AG09319 (cell line): Measurements from ENCODE around the gene FOXP1.

Experiments used
- DNase-seq: peaks from one replicate; pipeline ENCODE4 v3.0.0-alpha.2; 2010; ENCODE audit warnings: low read depth; ENCODE audit errors: extremely low read depth
- CTCF ChIP-seq: IDR thresholded peaks from 2 replicates; pipeline ENCODE4 v1.5.1; 2011; ENCODE audit warnings: low read depth, mild to moderate bottlenecking, inconsistent platforms, low read length, moderate library complexity

Gene FOXP1

GRCh38 chr3:71400986-71401451, 182.5 kb downstream of the FOXP1 start:
- TF ChIP-seq CTCF: no peak
- DNase-seq: no peak

- no peak for DNase-seq
- no peak for TF ChIP-seq CTCF
Observed at GRCh38 chr3:71399478-71399877, 184.1 kb downstream of the FOXP1 start.

- no peak for TF ChIP-seq CTCF
Observed at GRCh38 chr3:71398157-71398836, 185.2 kb downstream of the FOXP1 start.

GRCh38 chr3:71397726-71398125, 185.8 kb downstream of the FOXP1 start:
- no peak for DNase-seq
- no peak for TF ChIP-seq CTCF

More at GRCh38 chr3:71398157-71398836, 185.2 kb downstream of the FOXP1 start:
- no peak for DNase-seq

GRCh38 chr3:71397046-71397445, 186.5 kb downstream of the FOXP1 start:
- TF ChIP-seq CTCF: peak; percentile 61
- DNase-seq: no peak

GRCh38 chr3:71395927-71396695, 187.4 kb downstream of the FOXP1 start:
- TF ChIP-seq CTCF: no peak
- no peak for DNase-seq

- no peak for TF ChIP-seq CTCF
- DNase-seq: no peak
Observed at GRCh38 chr3:71395470-71395869, 188.1 kb downstream of the FOXP1 start.
